Sigmoid colon (tissue), 4 donors: Measurements from ENCODE around the gene SDCCAG8.

Source experiments
- POLR2A ChIP-seq, 2 donors: fragments of 450-650 bp; IDR thresholded peaks; one replicate each; pipeline ENCODE4 v1.6.1; 2016; ENCODE audit warnings: antibody characterized with exemption in 2 of 2, mild to moderate bottlenecking in 2 of 2, moderate library complexity in 2 of 2
- POLR2AphosphoS5 ChIP-seq, 4 donors: sonication (generic); formaldehyde crosslinking; IDR thresholded peaks; one replicate each; pipeline ENCODE4 v1.6.1; 2017; ENCODE audit warnings: antibody characterized with exemption in 4 of 4
- TF ChIP-seq, protein P1 (sequence below), 4 experiments: fragments of 450-650 bp in 3 of 4; fragments of 200-600 bp in 1 of 4; IDR thresholded peaks; one replicate each; pipeline ENCODE4 v1.5.1; 2016 to 2019; ENCODE audit warnings: antibody characterized with exemption in 4 of 4, mild to moderate bottlenecking in 3 of 4, moderate library complexity in 2 of 4

GRCh38 chr1:243267914-243268653 lies 12.2 kb downstream of the SDCCAG8 start:
- TF ChIP-seq POLR2AphosphoS5 (IDR thresholded peaks at IDR 0.05) (no peak), POLR2A (IDR thresholded peaks at IDR 0.05) (no peak)
- TF ChIP-seq, protein P1, sequence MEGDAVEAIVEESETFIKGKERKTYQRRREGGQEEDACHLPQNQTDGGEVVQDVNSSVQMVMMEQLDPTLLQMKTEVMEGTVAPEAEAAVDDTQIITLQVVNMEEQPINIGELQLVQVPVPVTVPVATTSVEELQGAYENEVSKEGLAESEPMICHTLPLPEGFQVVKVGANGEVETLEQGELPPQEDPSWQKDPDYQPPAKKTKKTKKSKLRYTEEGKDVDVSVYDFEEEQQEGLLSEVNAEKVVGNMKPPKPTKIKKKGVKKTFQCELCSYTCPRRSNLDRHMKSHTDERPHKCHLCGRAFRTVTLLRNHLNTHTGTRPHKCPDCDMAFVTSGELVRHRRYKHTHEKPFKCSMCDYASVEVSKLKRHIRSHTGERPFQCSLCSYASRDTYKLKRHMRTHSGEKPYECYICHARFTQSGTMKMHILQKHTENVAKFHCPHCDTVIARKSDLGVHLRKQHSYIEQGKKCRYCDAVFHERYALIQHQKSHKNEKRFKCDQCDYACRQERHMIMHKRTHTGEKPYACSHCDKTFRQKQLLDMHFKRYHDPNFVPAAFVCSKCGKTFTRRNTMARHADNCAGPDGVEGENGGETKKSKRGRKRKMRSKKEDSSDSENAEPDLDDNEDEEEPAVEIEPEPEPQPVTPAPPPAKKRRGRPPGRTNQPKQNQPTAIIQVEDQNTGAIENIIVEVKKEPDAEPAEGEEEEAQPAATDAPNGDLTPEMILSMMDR (IDR thresholded peaks at IDR 0.05): no peak
